IPS DF 6.9 (cell line): ENCODE data around the gene CMBL.
"Not testable (repeated sequence)": the region's sequence is repeated elsewhere in the genome, so short reads cannot be mapped to it uniquely, and the experiment has no call there.

Source experiments
- DNase-seq: peaks from one replicate; pipeline ENCODE4 v3.0.0-alpha.2; 2013; ENCODE audit warnings: low read depth, low spot score
- H3K27ac ChIP-seq: one replicate; pipeline ENCODE4 v1.5.1; 2013; ENCODE audit warnings: low read length, control low read depth
- H3K27me3 ChIP-seq: 2 replicates; pipeline ENCODE4 v1.6.1; 2013; ENCODE audit warnings: mild to moderate bottlenecking, low read length; ENCODE audit not compliant: control insufficient read depth, insufficient read depth
- H3K36me3 ChIP-seq: 2 replicates; pipeline ENCODE4 v1.6.1; 2013; ENCODE audit warnings: low read length; ENCODE audit not compliant: control insufficient read depth, insufficient read depth
- H3K4me1 ChIP-seq: 2 replicates; pipeline ENCODE4 v1.6.1; 2013; ENCODE audit warnings: low read length; ENCODE audit not compliant: control insufficient read depth, insufficient read depth
- H3K4me3 ChIP-seq: 2 replicates; pipeline ENCODE4 v1.5.1; 2013; ENCODE audit warnings: mild to moderate bottlenecking, low read length
- H3K9me3 ChIP-seq: 2 replicates; pipeline ENCODE4 v1.6.1; 2013; ENCODE audit warnings: low read length, inconsistent platforms; ENCODE audit not compliant: control insufficient read depth, insufficient read depth
- WGBS: extraction: QIAGEN DNeasy Blood & Tissue Kit; methylation state at CpG from one replicate; pipeline ENCODE4 v1.1.7; 2013; ENCODE audit warnings: mixed read lengths, missing lambda C conversion rate; ENCODE audit not compliant: insufficient read length, insufficient coverage; 5-methylcytosine and 5-hydroxymethylcytosine counted together

The CMBL gene

DNA sequence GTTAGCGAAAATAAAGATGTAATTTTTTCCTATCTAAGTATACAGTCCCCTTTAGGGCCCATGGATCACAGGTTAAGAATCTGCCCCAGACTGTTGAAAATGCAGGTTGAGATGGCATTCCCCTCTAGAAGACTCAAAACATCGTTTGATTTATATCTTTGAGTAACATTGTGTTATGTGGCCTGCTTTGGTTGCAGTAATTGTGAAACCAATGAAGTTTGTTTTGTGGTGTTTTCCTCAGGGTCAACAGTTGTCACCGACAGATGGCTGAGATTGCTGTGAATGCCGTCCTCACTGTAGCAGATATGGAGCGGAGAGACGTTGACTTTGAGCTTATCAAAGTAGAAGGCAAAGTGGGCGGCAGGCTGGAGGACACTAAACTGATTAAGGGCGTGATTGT lies 49.8 kb downstream of the CMBL start:
- no peak overlapping the region for H3K4me3 ChIP-seq
- H3K4me1 ChIP-seq: no peaks in the 10 kb centered on the region
- no peak for DNase-seq
- H3K27me3 ChIP-seq: no peaks in the 10 kb centered on the region
- no peak overlapping the region for H3K27ac ChIP-seq
- peaks cover 63% of the 10 kb centered on the region for H3K36me3 ChIP-seq
- no CpG with 5 or more reads among the region's 8 CpGs for WGBS
- H3K9me3 ChIP-seq: no peaks in the 10 kb centered on the region

DNA sequence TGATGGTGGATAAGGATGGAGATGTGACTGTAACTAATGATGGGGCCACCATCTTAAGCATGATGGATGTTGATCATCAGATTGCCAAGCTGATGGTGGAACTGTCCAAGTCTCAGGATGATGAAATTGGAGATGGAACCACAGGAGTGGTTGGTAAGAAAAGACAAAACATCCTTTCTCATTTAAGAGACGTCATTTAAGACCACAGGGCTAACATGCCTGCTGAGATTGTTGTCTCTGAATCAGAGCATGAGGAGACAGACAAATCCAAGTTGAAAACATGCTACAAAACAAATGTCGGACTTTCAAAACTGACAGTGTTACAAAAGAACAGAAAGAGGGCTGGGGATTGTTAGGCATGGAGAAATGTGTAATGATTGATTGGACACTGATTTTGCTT lies 53.0 kb downstream of the CMBL start:
- no CpG with 5 or more reads among the region's 2 CpGs for WGBS
- Histone ChIP-seq H3K27me3 (no peaks in the 10 kb centered on the region), H3K27ac (no peak overlapping the region), H3K4me3 (no peak overlapping the region), H3K36me3 (peaks cover 44% of the 10 kb centered on the region; the same call in 1 of the 2 replicates), H3K4me1 (no peaks in the 10 kb centered on the region), H3K9me3 (no peaks in the 10 kb centered on the region)
- DNase-seq: no peak

DNA sequence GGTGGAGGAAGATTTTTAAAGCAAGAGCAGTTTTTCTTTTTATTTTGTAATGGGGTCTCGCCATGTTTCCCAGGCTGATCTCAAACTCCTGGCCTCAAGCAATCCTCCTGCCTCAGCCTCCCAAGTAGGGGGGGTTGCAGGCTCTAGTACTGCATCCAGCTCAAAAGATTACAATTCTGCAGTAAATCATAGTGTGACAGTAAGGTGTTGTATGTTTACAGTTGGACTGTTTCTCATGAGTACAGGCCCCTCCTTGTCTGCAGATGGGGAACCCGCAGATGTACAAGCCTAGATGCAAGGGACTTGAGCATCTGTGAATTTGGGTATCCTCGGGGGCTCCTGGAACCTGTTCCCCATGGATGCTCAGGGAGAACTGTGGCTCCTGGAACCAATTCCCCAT lies 54.3 kb downstream of the CMBL start:
- Histone ChIP-seq H3K27me3 (no peaks in the 10 kb centered on the region), H3K9me3 (no peaks in the 10 kb centered on the region), H3K27ac (no peak overlapping the region), H3K4me1 (no peaks in the 10 kb centered on the region), H3K36me3 (peaks cover 32% of the 10 kb centered on the region; the same call in 1 of the 2 replicates), H3K4me3 (no peak overlapping the region)
- DNase-seq: no peak
- no CpG with 5 or more reads among the region's 3 CpGs for WGBS

DNA sequence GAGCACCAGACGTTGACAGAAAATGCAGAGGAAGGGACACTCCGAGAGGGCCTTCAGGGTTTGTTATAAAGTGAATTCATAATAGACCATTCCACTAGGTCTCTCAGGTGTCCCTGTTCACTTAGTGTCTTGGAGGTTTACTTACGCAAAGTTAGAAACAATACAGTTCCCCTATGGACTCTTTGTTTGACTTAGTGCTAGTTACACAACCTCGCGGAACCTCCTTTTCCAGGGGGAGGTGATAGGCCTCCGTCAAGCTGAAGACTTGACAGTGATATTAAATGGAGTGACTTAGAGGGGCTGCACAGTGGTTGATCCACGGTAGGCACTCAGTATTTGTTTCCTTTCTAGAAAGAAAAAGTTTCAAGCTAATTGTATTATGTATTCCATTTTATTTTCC lies 56.3 kb downstream of the CMBL start:
- H3K9me3 ChIP-seq: no peaks in the 10 kb centered on the region
- no peak for DNase-seq
- no peaks in the 10 kb centered on the region for H3K27me3 ChIP-seq
- H3K4me1 ChIP-seq: no peaks in the 10 kb centered on the region
- WGBS: no CpG with 5 or more reads among the region's 7 CpGs
- H3K36me3 ChIP-seq: peaks cover 20% of the 10 kb centered on the region; the same call in 1 of the 2 replicates
- H3K4me3 ChIP-seq: peak overlapping the region; percentile 62; the same call in 1 of the 2 replicates
- H3K27ac ChIP-seq: no peak overlapping the region

DNA sequence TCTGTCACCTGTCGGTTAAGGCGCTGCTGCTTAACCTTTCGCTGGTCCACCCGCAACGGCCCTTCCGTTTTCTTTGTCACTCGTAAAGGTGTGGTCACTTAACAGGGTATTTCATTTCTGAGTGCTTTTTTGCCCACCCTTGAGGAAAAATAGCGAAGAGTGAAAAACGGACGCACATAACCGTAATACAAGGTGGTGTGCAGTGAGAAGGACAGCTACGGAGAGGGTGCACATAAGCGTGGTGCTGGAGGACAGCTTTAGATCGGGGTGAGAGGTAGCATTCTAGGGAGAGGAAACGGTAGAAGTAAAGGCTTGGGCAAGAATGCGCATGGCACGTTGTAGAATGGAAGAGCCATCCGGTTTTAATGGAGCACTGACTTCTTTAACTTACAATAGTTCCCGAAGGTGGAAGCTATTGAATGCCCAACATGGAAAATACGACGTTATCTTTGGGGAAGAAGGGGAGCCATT lies 56.9 kb downstream of the CMBL start:
- H3K27me3 ChIP-seq: no peaks in the 10 kb centered on the region
- H3K27ac ChIP-seq: no peak overlapping the region
- H3K4me1 ChIP-seq: no peaks in the 10 kb centered on the region
- no peak for DNase-seq
- no CpG with 5 or more reads among the region's 21 CpGs for WGBS
- H3K36me3 ChIP-seq: peaks cover 16% of the 10 kb centered on the region; the same call in 1 of the 2 replicates
- H3K4me3 ChIP-seq: peak overlapping the region; percentile 62
- no peaks in the 10 kb centered on the region for H3K9me3 ChIP-seq

DNA sequence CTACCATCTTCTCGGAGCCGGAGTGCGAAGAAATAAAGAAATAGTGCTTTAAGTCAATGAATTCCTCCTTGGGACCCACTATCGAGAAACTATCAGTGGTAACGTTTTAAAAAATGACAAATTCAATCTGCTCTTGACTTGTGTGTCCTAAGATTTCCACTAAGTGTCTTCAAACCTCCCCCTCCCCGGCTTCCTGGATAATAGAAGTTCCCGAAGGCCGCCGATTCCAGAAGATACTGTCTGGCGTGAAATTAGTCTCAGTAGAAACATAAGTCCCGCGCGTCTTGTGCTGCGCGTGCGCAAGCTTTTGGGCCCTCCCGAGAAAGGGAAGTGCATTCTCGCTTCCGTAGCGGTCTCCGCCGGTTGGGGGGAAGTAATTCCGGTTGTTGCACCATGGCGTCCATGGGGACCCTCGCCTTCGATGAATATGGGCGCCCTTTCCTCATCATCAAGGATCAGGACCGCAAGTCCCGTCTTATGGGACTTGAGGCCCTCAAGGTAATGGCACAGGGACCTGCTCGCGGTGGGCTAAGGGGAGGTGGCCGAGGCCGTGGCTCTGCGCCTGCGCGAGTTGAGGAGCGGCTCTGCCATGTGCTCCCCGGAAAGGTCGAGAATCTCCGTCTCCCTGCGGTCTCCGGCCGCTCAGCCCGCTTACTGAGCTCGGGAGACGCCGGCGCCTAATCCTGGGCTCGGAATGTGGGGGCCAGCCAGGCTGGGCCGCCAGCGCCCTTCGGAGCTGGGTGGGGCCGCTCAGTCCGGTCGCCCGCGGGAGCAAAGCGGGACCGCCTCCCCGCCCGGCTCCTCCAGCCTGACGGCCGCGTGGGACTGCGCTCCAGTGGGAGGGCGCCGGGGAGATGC lies 57.5 kb downstream of the CMBL start, which contains the start of gene CCT5:
Gene CCT5 (plus strand): TSS at position 333 of the 858 bp plus-strand sequence. CDS start 61 bp downstream, at position 394.
- Histone ChIP-seq H3K9me3 (no peaks in the 10 kb centered on the region), H3K27me3 (no peaks in the 10 kb centered on the region), H3K4me3 (peak within 1 kb of the TSS; percentile 62), H3K36me3 (peaks cover 14% of the 10 kb centered on the region; the same call in 1 of the 2 replicates), H3K4me1 (no peaks in the 10 kb centered on the region), H3K27ac (no peak within 1 kb of the TSS)
- peak; percentile 84 for DNase-seq
- no CpG with 5 or more reads among the region's 67 CpGs for WGBS

DNA sequence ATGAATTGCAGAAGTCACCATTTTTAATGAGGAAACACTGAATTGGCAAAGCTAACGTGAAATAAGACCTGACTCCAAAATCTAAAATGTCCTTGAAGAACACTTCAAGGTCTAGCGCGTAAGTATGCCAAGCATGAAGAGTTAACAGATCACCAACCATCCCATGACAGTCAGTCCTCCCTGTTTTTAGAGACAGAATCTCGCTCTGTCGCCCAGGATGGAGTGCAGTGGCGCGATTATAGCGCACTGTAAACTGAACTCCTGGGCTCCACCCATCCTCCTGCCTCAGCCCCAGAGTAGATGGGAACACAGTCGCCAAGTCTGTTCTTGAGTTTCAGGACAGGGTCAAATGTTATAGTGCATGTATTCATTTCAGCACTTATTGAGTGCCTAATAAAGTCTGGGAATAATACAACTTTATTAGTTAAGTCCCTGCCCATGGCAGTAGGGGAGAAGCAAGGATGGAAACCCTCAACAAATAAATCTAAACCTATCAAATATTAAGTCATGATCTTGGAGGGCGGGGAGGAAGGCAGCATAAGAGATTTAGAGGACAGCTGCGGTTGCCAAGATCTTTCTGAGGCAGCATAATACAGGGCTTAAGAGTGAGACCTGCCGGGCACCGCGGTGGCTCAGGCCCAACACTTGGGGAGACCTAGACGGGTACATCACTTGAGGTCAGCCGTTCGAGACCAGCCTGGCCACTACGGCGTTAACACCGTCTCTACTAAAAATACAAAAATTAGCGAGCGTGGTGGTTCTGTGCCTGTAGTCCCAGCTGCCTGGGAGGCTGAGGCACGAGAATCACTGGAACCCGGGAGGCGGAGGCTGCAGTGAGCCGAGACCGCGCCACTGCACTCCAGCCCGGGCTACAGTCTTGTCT lies 59.1 kb downstream of the CMBL start:
- Histone ChIP-seq H3K27me3 (no peaks in the 10 kb centered on the region), H3K9me3 (no peaks in the 10 kb centered on the region), H3K4me1 (no peaks in the 10 kb centered on the region), H3K4me3 (no peak overlapping the region; the same call in 1 of the 2 replicates), H3K36me3 (peaks cover 7% of the 10 kb centered on the region; the same call in 1 of the 2 replicates), H3K27ac (no peak overlapping the region)
- DNase-seq: no peak
- no CpG with 5 or more reads among the region's 29 CpGs for WGBS

DNA sequence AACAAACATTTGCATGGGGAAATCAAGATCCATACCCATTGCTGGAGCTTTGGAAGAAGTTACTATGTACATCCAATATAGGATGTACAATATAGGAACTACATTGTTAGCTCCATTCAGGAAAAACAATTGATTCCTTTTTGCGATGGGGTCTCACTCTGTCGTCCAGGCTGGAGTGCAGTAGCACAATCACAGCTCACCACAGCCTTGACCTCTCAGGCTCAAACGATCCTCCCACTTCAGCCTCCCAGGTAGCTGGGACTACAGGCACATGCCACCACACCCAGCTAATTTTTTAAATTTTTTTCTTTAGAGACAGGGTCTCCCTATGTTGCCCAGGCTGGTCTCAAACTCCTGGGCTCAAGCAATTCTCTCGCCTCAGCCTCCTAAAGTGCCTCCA lies 60.5 kb downstream of the CMBL start:
- H3K9me3 ChIP-seq, H3K4me3 ChIP-seq, H3K27ac ChIP-seq, H3K4me1 ChIP-seq, H3K27me3 ChIP-seq, H3K36me3 ChIP-seq, DNase-seq: not testable (repeated sequence)
- WGBS: no CpG with 5 or more reads among the region's 4 CpGs

DNA sequence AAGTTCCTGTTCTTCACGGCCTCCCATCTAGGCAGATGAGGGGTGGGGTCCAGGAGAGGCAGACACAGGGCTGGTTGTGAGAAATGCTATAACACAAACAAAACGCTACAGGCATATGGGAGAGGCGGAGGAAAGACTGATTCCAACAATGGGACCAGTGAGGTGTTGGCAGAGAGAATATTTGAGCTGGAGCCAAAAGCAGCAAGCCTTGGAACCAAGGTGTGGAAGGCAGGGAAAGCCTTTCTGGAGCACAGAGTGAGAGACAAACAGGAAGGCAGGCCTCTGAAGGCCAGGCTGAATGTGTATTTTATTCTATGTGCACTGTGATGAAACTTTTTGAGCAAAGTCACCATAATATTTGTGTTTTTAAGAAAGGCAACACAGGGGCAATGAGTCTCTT lies 60.9 kb downstream of the CMBL start:
- H3K4me1 ChIP-seq: no peaks in the 10 kb centered on the region
- no peak overlapping the region for H3K4me3 ChIP-seq
- no CpG with 5 or more reads among the region's 3 CpGs for WGBS
- peaks cover under 1% of the 10 kb centered on the region; the same call in 1 of the 2 replicates for H3K36me3 ChIP-seq
- no peaks in the 10 kb centered on the region for H3K9me3 ChIP-seq
- H3K27me3 ChIP-seq: no peaks in the 10 kb centered on the region
- H3K27ac ChIP-seq: no peak overlapping the region
- DNase-seq: no peak

DNA sequence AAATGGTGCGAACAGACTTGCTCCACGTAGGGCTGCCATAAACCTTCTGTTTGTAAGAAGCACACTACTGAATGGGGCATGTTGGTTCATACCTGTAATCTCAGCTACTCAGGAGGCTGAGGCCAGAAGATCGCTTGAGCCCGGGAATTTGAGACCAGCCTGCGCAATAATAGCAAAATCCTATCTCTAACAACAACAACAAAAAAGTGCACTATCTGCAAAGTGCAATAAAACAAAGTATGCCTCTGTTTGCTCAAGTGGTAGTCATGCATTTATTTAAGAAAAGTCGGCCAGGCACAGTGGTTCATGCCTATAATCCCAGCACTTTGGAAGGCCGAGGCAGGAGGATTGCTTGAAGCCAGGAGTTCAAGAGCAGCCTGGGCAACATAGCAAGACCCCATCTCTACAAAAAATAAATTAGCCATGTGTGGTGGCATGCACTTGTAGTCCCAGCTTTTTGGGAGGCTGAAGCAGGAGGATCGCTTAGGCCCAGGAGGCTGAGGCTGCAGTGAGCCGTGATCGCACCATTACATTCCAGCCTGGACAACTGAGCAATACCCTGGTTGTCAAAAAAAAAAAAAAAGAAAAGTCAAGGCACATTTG lies 63.3 kb downstream of the CMBL start:
- no peaks in the 10 kb centered on the region for H3K4me1 ChIP-seq
- no peak overlapping the region for H3K4me3 ChIP-seq
- no peaks in the 10 kb centered on the region for H3K27me3 ChIP-seq
- no peaks in the 10 kb centered on the region for H3K36me3 ChIP-seq
- H3K9me3 ChIP-seq: no peaks in the 10 kb centered on the region
- no CpG with 5 or more reads among the region's 10 CpGs for WGBS
- DNase-seq: no peak
- H3K27ac ChIP-seq: no peak overlapping the region
